Transverse colon (tissue), 4 donors: ENCODE data around the gene CBARP. TPM values are rescaled to one million over a fixed set of nuclear protein-coding genes. Genes with fewer than 3 reads are reported as not detected.

Experiments used
- DNase-seq: peaks from one replicate; pipeline ENCODE4 v3.0.0-alpha.2; 2019
- H3K27ac ChIP-seq, 4 donors: fragments of 200-600 bp; sonication (generic); 2 replicates each; pipeline ENCODE4 v1.5.1; 2016 to 2018; ENCODE audit warnings: inconsistent platforms in 4 of 4
- H3K27me3 ChIP-seq: fragments of 200-600 bp; sonication (generic); 2 replicates; pipeline ENCODE4 v1.5.1; 2017; ENCODE audit warnings: inconsistent platforms
- H3K36me3 ChIP-seq, 4 donors: fragments of 200-600 bp; sonication (generic); 2 replicates each; pipeline ENCODE4 v1.5.1; 2017 to 2019; ENCODE audit warnings: inconsistent platforms in 4 of 4
- H3K4me1 ChIP-seq, 4 donors: fragments of 200-600 bp; sonication (generic); 2 replicates each; pipeline ENCODE4 v1.5.1; 2017 to 2020; ENCODE audit warnings: inconsistent platforms in 4 of 4
- H3K4me3 ChIP-seq, 4 donors: fragments of 200-600 bp; sonication (generic); 1 replicate in 1 of 4; 2 replicates in 3 of 4; pipeline versions ENCODE4 v1.5.1 to v1.6.1; 2017 to 2019; ENCODE audit warnings: inconsistent platforms in 4 of 4
- H3K9me3 ChIP-seq, 2 donors: fragments of 200-600 bp; sonication (generic); 2 replicates each; pipeline ENCODE4 v1.5.1; 2017 to 2019; ENCODE audit warnings: inconsistent platforms in 2 of 2
- CTCF ChIP-seq, 5 experiments: fragments of 200-600 bp in 3 of 5; fragments of 450-650 bp in 2 of 5; sonication (generic) in 3 of 5; IDR thresholded peaks; 1 replicate in 2 of 5; 2 replicates in 3 of 5; pipeline ENCODE4 v1.5.1; 2016 to 2017; ENCODE audit warnings: antibody characterized with exemption in 5 of 5, inconsistent platforms in 3 of 5, mild to moderate bottlenecking in 2 of 5, moderate library complexity in 1 of 5
- EP300 ChIP-seq: sonication (generic); formaldehyde crosslinking; IDR thresholded peaks from one replicate; pipeline ENCODE4 v1.6.1; 2017; ENCODE audit warnings: antibody characterized with exemption, low read depth
- POLR2A ChIP-seq: fragments of 450-650 bp; IDR thresholded peaks from one replicate; pipeline ENCODE4 v1.6.1; 2016; ENCODE audit warnings: antibody characterized with exemption, mild to moderate bottlenecking, moderate library complexity
- POLR2AphosphoS5 ChIP-seq, 3 donors: sonication (generic); formaldehyde crosslinking; IDR thresholded peaks; one replicate each; pipeline ENCODE4 v1.6.1; 2016; ENCODE audit warnings: antibody characterized with exemption in 3 of 3
- WGBS, 2 donors: methylation state at CpG; one replicate each; pipeline ENCODE4 v1.1.5; 2018; ENCODE audit warnings: low coverage in 1 of 2; 5-methylcytosine and 5-hydroxymethylcytosine counted together
- in situ Hi-C, 4 donors: fragments of 200-750 bp; cut with MboI; loops; one replicate each; pipeline versions ENCODE4 v1.15.0 to v1.15.1; 2017; ENCODE audit warnings: low sequenced_read_pairs in 3 of 4, low pct_ligation_motif_present in 1 of 4, low pct_unique_long_range_greater_than_20kb in 1 of 4
- intact Hi-C: fragments of 100-400 bp; cut with DNase I; formaldehyde crosslinking; loops from one replicate; pipeline ENCODE4 v1.15.1; 2023; ENCODE audit warnings: low total_unique reads
- total RNA-seq, 4 donors: library from RNA; depleted of rRNA; stranded (reverse); fragments of >200 nt; gene quantifications; one replicate each; pipeline ENCODE4 v1.1.0, GENCODE V29; 2016

CBARP gene
- total RNA-seq, 4 donors from 2014 or later: 0.32 to 5.2 (median 0.68) TPM; not detected in 1

- WGBS, 2 donors: 50% methylated on average over 4 to 17 of the region's 19 CpGs
- TF ChIP-seq POLR2A: no peak
- no peak for TF ChIP-seq CTCF (IDR thresholded peaks at IDR 0.05)
- no peak for TF ChIP-seq EP300
- no peak for TF ChIP-seq POLR2AphosphoS5 (IDR thresholded peaks at IDR 0.05)
- Histone ChIP-seq H3K27me3 (no peaks in the 10 kb centered on the region), H3K36me3 (no peaks in the 10 kb centered on the region), H3K9me3 (no peaks in the 10 kb centered on the region), H3K27ac (peak overlapping the region in 1 of 4 donors; percentile 2), H3K4me3 (no peak overlapping the region), H3K4me1 (peaks cover 8 to 33% (median 19%) of the 10 kb centered on the region in 4 donors)
- in situ Hi-C loops (no loop called here), intact Hi-C loops (no loop called here)
- DNase-seq: peak; percentile 62
Measured at GRCh38 chr19:1183543-1184172, 54.1 kb downstream of the CBARP start.

- no peaks in the 10 kb centered on the region for H3K27me3 ChIP-seq
- TF ChIP-seq POLR2A: no peak
- no peak overlapping the region for H3K4me3 ChIP-seq
- in situ Hi-C loops (no loop called here), intact Hi-C loops (no loop called here)
- no peaks in the 10 kb centered on the region for H3K36me3 ChIP-seq
- whole genome bisulfite sequencing, 2 donors: 83 to 92% methylated on average over 9 to 11 of the region's 11 CpGs
- no peak overlapping the region for H3K27ac ChIP-seq
- DNase-seq: no peak
- peaks cover 8 to 33% (median 19%) of the 10 kb centered on the region in 4 donors for H3K4me1 ChIP-seq
- no peaks in the 10 kb centered on the region for H3K9me3 ChIP-seq
Measured at GRCh38 chr19:1182727-1183126, 55.1 kb downstream of the CBARP start.

GRCh38 chr19:1182068-1182467 is 55.7 kb downstream of the CBARP start:
- H3K36me3 ChIP-seq: no peaks in the 10 kb centered on the region
- intact Hi-C loops (no loop called here), in situ Hi-C loops (no loop called here)
- DNase-seq: no peak
- H3K4me1 ChIP-seq: peaks cover 8 to 33% (median 21%) of the 10 kb centered on the region in 4 donors
- 89 to 90% methylated on average over 4 to 10 of the region's 10 CpGs for WGBS, 2 donors
- H3K9me3 ChIP-seq: no peaks in the 10 kb centered on the region
- no peak overlapping the region for H3K4me3 ChIP-seq
- TF ChIP-seq POLR2A (no peak), EP300 (no peak), CTCF (IDR thresholded peaks at IDR 0.05) (no peak), POLR2AphosphoS5 (IDR thresholded peaks at IDR 0.05) (no peak)
- no peaks in the 10 kb centered on the region for H3K27me3 ChIP-seq
- H3K27ac ChIP-seq: peak overlapping the region in 1 of 4 donors; percentile 18

GRCh38 chr19:1181606-1182005 is 56.2 kb downstream of the CBARP start:
- Histone ChIP-seq H3K27ac (peak overlapping the region in 2 of 4 donors; percentile 18 to 44), H3K27me3 (no peaks in the 10 kb centered on the region), H3K4me3 (no peak overlapping the region), H3K9me3 (no peaks in the 10 kb centered on the region), H3K36me3 (no peaks in the 10 kb centered on the region), H3K4me1 (peaks cover 8 to 33% (median 21%) of the 10 kb centered on the region in 4 donors)
- peak; percentile 68 for DNase-seq
- WGBS, 2 donors: 38 to 69% methylated on average over 6 to 10 of the region's 11 CpGs
- TF ChIP-seq EP300 (no peak), CTCF (IDR thresholded peaks at IDR 0.05) (no peak)
- in situ Hi-C loops: no loop called here
- intact Hi-C loops: no loop called here

Other genes with a start within 250 kb of the CBARP start
- gene GRIN3B, start 237.6 kb downstream of the CBARP start, total RNA-seq: 1 to 10 TPM in 1 of 4 donors, not detected in 3; 1.6 TPM
- 100 to 1,000 TPM; 226 to 676 (median 303) TPM for gene TMEM259, start 216.9 kb downstream of the CBARP start, total RNA-seq
- not detected for gene RNU6-2, start 216.5 kb downstream of the CBARP start, total RNA-seq
- gene CNN2, start 211.4 kb downstream of the CBARP start, total RNA-seq: 10 to 100 TPM; 39.2 to 57.6 (median 48.2) TPM
- 100 to 1,000 TPM in 1 of 4 donors, 10 to 100 TPM in 3; 47.1 to 128 (median 82.0) TPM for gene ABCA7, start 197.9 kb downstream of the CBARP start, total RNA-seq
- gene ARHGAP45, start 170.8 kb downstream of the CBARP start, total RNA-seq: 100 to 1,000 TPM in 1 of 4 donors, 10 to 100 TPM in 2, 1 to 10 TPM in 1; 10.0 to 174 (median 76.9) TPM
- 100 to 1,000 TPM in 2 of 4 donors, 10 to 100 TPM in 2; 74.8 to 167 (median 103) TPM for gene POLR2E, start 142.6 kb downstream of the CBARP start, total RNA-seq
- gene GPX4, start 134.0 kb downstream of the CBARP start, total RNA-seq: 100 to 1,000 TPM; 115 to 426 (median 261) TPM
- 100 to 1,000 TPM in 1 of 4 donors, 10 to 100 TPM in 3; 34.5 to 142 (median 48.3) TPM for gene SBNO2, start 63.7 kb downstream of the CBARP start, total RNA-seq
- 100 to 1,000 TPM in 3 of 4 donors, 10 to 100 TPM in 1; 93.7 to 152 (median 103) TPM for gene STK11, start 32.2 kb downstream of the CBARP start, total RNA-seq
- 100 to 1,000 TPM; 157 to 650 (median 240) TPM for gene ATP5F1D, start 3.7 kb upstream of the CBARP start, total RNA-seq
- gene MIDN, start 10.6 kb upstream of the CBARP start, total RNA-seq: 100 to 1,000 TPM in 3 of 4 donors, 10 to 100 TPM in 1; 89.4 to 379 (median 116) TPM
- gene CIRBP, start 31.3 kb upstream of the CBARP start, total RNA-seq: 100 to 1,000 TPM; 431 to 488 (median 460) TPM
- 100 to 1,000 TPM in 2 of 4 donors, 10 to 100 TPM in 2; 72.5 to 116 (median 99.0) TPM for gene FAM174C, start 37.5 kb upstream of the CBARP start, total RNA-seq
- gene EFNA2, start 47.9 kb upstream of the CBARP start, total RNA-seq: 100 to 1,000 TPM in 1 of 4 donors, 10 to 100 TPM in 3; 30.5 to 112 (median 40.6) TPM
- 100 to 1,000 TPM in 3 of 4 donors, 10 to 100 TPM in 1; 32.2 to 196 (median 156) TPM for gene NDUFS7, start 145.9 kb upstream of the CBARP start, total RNA-seq
- 1 to 10 TPM; 1.4 to 4.4 (median 2.9) TPM for gene GAMT, start 163.5 kb upstream of the CBARP start, total RNA-seq
- 10 to 100 TPM; 36.3 to 77.2 (median 41.6) TPM for gene DAZAP1, start 169.6 kb upstream of the CBARP start, total RNA-seq
- gene RPS15, start 200.4 kb upstream of the CBARP start, total RNA-seq: 1,000 to 10,000 TPM; 1,367 to 2,740 (median 2,511) TPM
- gene APC2, start 212.1 kb upstream of the CBARP start, total RNA-seq: 1 to 10 TPM in 1 of 4 donors, under 1 TPM in 3; under 0.01 to 6.0 (median 0.36) TPM
- 10 to 100 TPM; 36.2 to 89.2 (median 46.0) TPM for gene C19orf25, start 241.2 kb upstream of the CBARP start, total RNA-seq